Endothelial cell of umbilical vein (primary cell): ENCODE results near the gene RAD51B. TPM values are rescaled to one million over a fixed set of nuclear protein-coding genes. Genes with fewer than 3 reads are reported as not detected.

ENCODE experiments used
- BruUV-seq: library from RNA; stranded (reverse); fragments of 400-500 nt; replicated peaks from 2 replicates; lab custom pipeline; 2021; lab: Mats Ljungman, UMichigan
- CTCF ChIA-PET: fragments of 300-600, 350-600 bp; sonication (Branson Sonifier 250); formaldehyde crosslinking; loops from one replicate; lab custom pipeline; 2021; ENCODE audit warnings: antibody characterized with exemption, inconsistent platforms; lab: Charles Lee
- POLR2A ChIA-PET: fragments of 300-600, 350-600 bp; sonication (Branson Sonifier 250); formaldehyde crosslinking; loops from one replicate; lab custom pipeline; 2021; ENCODE audit warnings: antibody characterized with exemption, inconsistent platforms; lab: Charles Lee
- DNase-seq: peaks from one replicate; pipeline ENCODE4 v3.0.0-alpha.2; 2011; ENCODE audit warnings: low read depth, low spot score
- FAIRE-seq: peaks from 2 replicates; lab custom pipeline; 2011; peaks lifted over from hg19 to GRCh38; lab: Jason Lieb, UNC
- H2AFZ ChIP-seq: 2 replicates; pipeline ENCODE4 v1.6.0; 2012; ENCODE audit warnings: low read depth, low read length, control low read depth, inconsistent platforms
- H3K27ac ChIP-seq: 2 replicates; pipeline ENCODE4 v1.5.1; 2011; ENCODE audit warnings: low read depth, mild to moderate bottlenecking, control low read depth, low read length, moderate library complexity; ENCODE audit not compliant: insufficient read depth
- H3K27me3 ChIP-seq, 2 experiments: 2 replicates each; pipeline versions ENCODE4 v1.6.0 to v1.6.1; 2011; ENCODE audit warnings: low read length in 2 of 2, mixed read lengths in 1 of 2; ENCODE audit not compliant: control insufficient read depth in 2 of 2, insufficient read depth in 2 of 2
- H3K36me3 ChIP-seq, 2 experiments: 2 replicates in 1 of 2; 3 replicates in 1 of 2; pipeline ENCODE4 v1.5.1; 2011; ENCODE audit warnings: low read length in 2 of 2, mild to moderate bottlenecking in 1 of 2, moderate library complexity in 1 of 2; ENCODE audit not compliant: control insufficient read depth in 2 of 2, insufficient read depth in 2 of 2; ENCODE audit errors: extremely low read depth in 1 of 2
- H3K4me1 ChIP-seq: 3 replicates; pipeline ENCODE4 v1.5.1; 2011; ENCODE audit warnings: mild to moderate bottlenecking, low read length; ENCODE audit not compliant: control insufficient read depth, insufficient read depth; ENCODE audit errors: extremely low read depth
- H3K4me2 ChIP-seq: 2 replicates; pipeline ENCODE4 v1.6.1; 2011; ENCODE audit warnings: low read length, control low read depth, mixed read lengths; ENCODE audit not compliant: insufficient read depth
- H3K4me3 ChIP-seq, 3 experiments: fragments of 200-600 bp in 1 of 3; sonication (generic), shearing (Covaris generic) in 1 of 3; replicated peaks in 1 of 3; 2 replicates each; pipeline ENCODE4 v1.5.1; 2011 to 2016; ENCODE audit warnings: control low read depth in 3 of 3, low read length in 3 of 3, mild to moderate bottlenecking in 2 of 3, inconsistent platforms in 1 of 3, low read depth in 1 of 3, moderate library complexity in 1 of 3; ENCODE audit not compliant: insufficient read depth in 1 of 3
- H3K79me2 ChIP-seq: 2 replicates; pipeline ENCODE4 v1.6.0; 2012; ENCODE audit warnings: low read length, inconsistent platforms; ENCODE audit not compliant: control insufficient read depth, insufficient read depth
- H3K9ac ChIP-seq: replicated peaks from 2 replicates; pipeline ENCODE3; 2011; ENCODE audit warnings: low read length, control low read depth; ENCODE audit not compliant: insufficient read depth; ENCODE audit errors: extremely low read depth
- H3K9me1 ChIP-seq: replicated peaks from 3 replicates; pipeline ENCODE4 v1.6.0; 2011; ENCODE audit warnings: mild to moderate bottlenecking, low read length; ENCODE audit not compliant: control insufficient read depth, insufficient read depth; ENCODE audit errors: extremely low read depth
- H3K9me3 ChIP-seq: replicated peaks from 2 replicates; pipeline ENCODE4 v1.5.1; 2012; ENCODE audit warnings: low read length, inconsistent platforms; ENCODE audit not compliant: control insufficient read depth, insufficient read depth
- H4K20me1 ChIP-seq: replicated peaks from 2 replicates; pipeline ENCODE3; 2011; ENCODE audit warnings: mild to moderate bottlenecking, low read length; ENCODE audit not compliant: control insufficient read depth, insufficient read depth; ENCODE audit errors: extremely low read depth
- CTCF ChIP-seq, 2 donors: IDR thresholded peaks; 1 replicate in 1 of 2; 2 replicates in 1 of 2; pipeline ENCODE4 v1.5.1; 2011; ENCODE audit warnings: low read length in 2 of 2, mild to moderate bottlenecking in 2 of 2, moderate library complexity in 2 of 2, control low read depth in 1 of 2, inconsistent platforms in 1 of 2, low read depth in 1 of 2; ENCODE audit not compliant: insufficient read depth in 1 of 2; ENCODE audit errors: extremely low read depth in 1 of 2
- EZH2 ChIP-seq: IDR thresholded peaks from 2 replicates; pipeline ENCODE4 v1.6.1; 2012; ENCODE audit warnings: borderline replicate concordance, low read depth, mild to moderate bottlenecking, moderate library complexity, low read length, inconsistent platforms; ENCODE audit not compliant: severe bottlenecking
- FOS ChIP-seq: IDR thresholded peaks from 2 replicates; pipeline ENCODE4 v1.6.1; 2011; ENCODE audit warnings: mild to moderate bottlenecking, low read length, moderate library complexity, borderline replicate concordance; ENCODE audit not compliant: insufficient read depth
- GATA2 ChIP-seq: IDR thresholded peaks from 2 replicates; pipeline ENCODE4 v1.7.0; 2011; ENCODE audit warnings: low read depth, mild to moderate bottlenecking, moderate library complexity, mixed read lengths, low read length; ENCODE audit not compliant: insufficient read length, insufficient read depth
- JUN ChIP-seq: IDR thresholded peaks from 2 replicates; pipeline ENCODE4 v1.6.1; 2011; ENCODE audit warnings: borderline replicate concordance, low read depth; ENCODE audit not compliant: insufficient read length, insufficient read depth
- MAX ChIP-seq: IDR thresholded peaks from 2 replicates; pipeline ENCODE4 v1.6.1; 2011; ENCODE audit not compliant: insufficient read depth, insufficient read length
- MYC ChIP-seq: IDR thresholded peaks from one replicate; pipeline ENCODE4 v1.6.1; 2011; ENCODE audit warnings: mild to moderate bottlenecking, low read depth, low read length
- POLR2A ChIP-seq: IDR thresholded peaks from 2 replicates; pipeline ENCODE4 v1.6.1; 2012; ENCODE audit warnings: low read depth, mild to moderate bottlenecking, control low read depth, low read length
- POLR2AphosphoS5 ChIP-seq: IDR thresholded peaks from 2 replicates; pipeline ENCODE4 v1.6.1; 2012; ENCODE audit warnings: low read depth, mild to moderate bottlenecking, control low read depth, low read length, moderate library complexity; ENCODE audit not compliant: insufficient read depth
- dilution Hi-C: fragments of 300-500 bp; cut with MboI; formaldehyde crosslinking; loops from one replicate; pipeline ENCODE4 v1.15.0; 2019; ENCODE audit warnings: low sequenced_read_pairs; ENCODE audit not compliant: extremely low pct_ligation_motif_present
- intact Hi-C: fragments of 100-400 bp; cut with micrococcal nuclease; formaldehyde crosslinking; loops from one replicate; pipeline ENCODE4 v1.10.0; 2022
- polyA plus RNA-seq, 4 experiments: library from polyadenylated mRNA; depleted of rRNA in 3 of 4; stranded (reverse) in 3 of 4; unstranded in 1 of 4; fragments of >200 nt; gene quantifications; 2 replicates each; pipeline versions ENCODE4 v1.2.1 to v1.2.3, GENCODE V29; 2011 to 2012; ENCODE audit warnings: missing spikeins in 1 of 4
- total RNA-seq: library from RNA; stranded (reverse); gene quantifications from 2 replicates; pipeline ENCODE4 v1.2.3, GENCODE V29; 2021

Gene RAD51B
- total and polyA plus RNA-seq, 2 donors (not counting 3 experiments of a cell fraction or from before 2014, with no cell fraction given), result 3.9 to 19.0 TPM

GRCh38 chr14:68366656-68367055 is 547.1 kb downstream of the RAD51B start:
- H3K27ac ChIP-seq, result no peak overlapping the region
- H3K79me2 ChIP-seq, result no peaks in the 10 kb centered on the region
- TF ChIP-seq JUN, result no peak
- no peak for TF ChIP-seq MYC
- no peak for TF ChIP-seq POLR2A
- TF ChIP-seq CTCF (IDR thresholded peaks at IDR 0.05; ENCODE audit: extremely low read depth in 1 of 2, insufficient read depth in 1 of 2, low read depth in 1 of 2, low read length in 2 of 2), result no peak
- no peak for TF ChIP-seq EZH2
- no peak for TF ChIP-seq MAX
- no peak for TF ChIP-seq FOS
- TF ChIP-seq GATA2, result no peak
- no peak for TF ChIP-seq POLR2AphosphoS5
- H3K27me3 ChIP-seq, result no peaks in the 10 kb centered on the region
- DNase-seq (no peak), FAIRE-seq (no peak)
- H2AFZ ChIP-seq, result no peak overlapping the region
- POLR2A ChIA-PET, result no interaction called here
- no peaks in the 10 kb centered on the region for H4K20me1 ChIP-seq
- CTCF ChIA-PET, result interaction anchor here (1.9 to 3.3 kb wide), 2 partner anchors 8 to 11 kb away, joined by 4 to 8 read pairs; no protein-coding TSS in a partner anchor
- intact Hi-C loops (loop anchor here (5.0 kb wide), 1 partner anchor 211 kb away; no protein-coding TSS in a partner anchor), dilution Hi-C loops (no loop called here)
- H3K9me1 ChIP-seq, result no peaks in the 10 kb centered on the region
- H3K4me1 ChIP-seq, result peaks cover 15% of the 10 kb centered on the region
- no peak overlapping the region for H3K4me3 ChIP-seq
- BruUV-seq, result no TSS peak
- H3K36me3 ChIP-seq, result no peaks in the 10 kb centered on the region
- no peaks in the 10 kb centered on the region for H3K9me3 ChIP-seq
- H3K4me2 ChIP-seq, result no peak overlapping the region
- H3K9ac ChIP-seq, result no peak overlapping the region
